NB4 (cell line): ENCODE measurements around the gene CCDC85C.

Experiments used
- CTCF ChIP-seq: IDR thresholded peaks from one replicate; pipeline ENCODE4 v1.5.1; 2012; ENCODE audit warnings: low read depth, low read length
- MAX ChIP-seq: IDR thresholded peaks from 2 replicates; pipeline ENCODE4 v1.6.1; 2011; ENCODE audit warnings: low read depth, low read length
- POLR2A ChIP-seq: IDR thresholded peaks from 2 replicates; pipeline ENCODE4 v1.6.1; 2011; ENCODE audit warnings: mild to moderate bottlenecking; ENCODE audit not compliant: insufficient read length; ENCODE audit errors: extremely low read depth

- TF ChIP-seq CTCF (no peak), MAX (no peak), POLR2A (no peak)
These were observed at the start of gene CCDC85C for GRCh38 chr14:99603471-99604277.
